HG03135 (cell line): ENCODE results near the gene CRELD1.

ENCODE experiments used
- ATAC-seq: cut with Tn5 transposase; IDR thresholded peaks from one replicate; pipeline ENCODE4 v1.9.1; 2021; ENCODE audit warnings: mild to moderate bottlenecking, moderate library complexity; ENCODE audit not compliant: unreplicated experiment

Gene CRELD1

GRCh38 chr3:9903238-9903624 is 30.4 kb upstream of the CRELD1 start:
- no peak for ATAC-seq

- no peak for ATAC-seq
Measured at GRCh38 chr3:9903904-9904303, 29.7 kb upstream of the CRELD1 start.

GRCh38 chr3:9906480-9906879 is 27.2 kb upstream of the CRELD1 start:
- no peak for ATAC-seq

GRCh38 chr3:9908286-9908685 is 25.3 kb upstream of the CRELD1 start:
- no peak for ATAC-seq

- no peak for ATAC-seq
Measured at GRCh38 chr3:9909221-9910013, 24.2 kb upstream of the CRELD1 start.

GRCh38 chr3:9911863-9912262 is 21.8 kb upstream of the CRELD1 start:
- no peak for ATAC-seq

GRCh38 chr3:9912294-9912935 is 21.2 kb upstream of the CRELD1 start:
- no peak for ATAC-seq

- no peak for ATAC-seq
Measured at GRCh38 chr3:9913601-9914000, 20.0 kb upstream of the CRELD1 start.

GRCh38 chr3:9914011-9914410 is 19.6 kb upstream of the CRELD1 start:
- ATAC-seq = no peak

GRCh38 chr3:9914559-9915253 is 18.9 kb upstream of the CRELD1 start:
- no peak for ATAC-seq

GRCh38 chr3:9915254-9916141 is 18.1 kb upstream of the CRELD1 start:
- peak; percentile 50 for ATAC-seq

- no peak for ATAC-seq
Measured at GRCh38 chr3:9916346-9916733, 17.3 kb upstream of the CRELD1 start.

- ATAC-seq = no peak
Measured at GRCh38 chr3:9916734-9917680, 16.6 kb upstream of the CRELD1 start, which contains the start of gene IL17RC. TSS of gene IL17RC (plus strand) at chr3:9917098. CDS start at chr3:9917316, 218 bp downstream.

- ATAC-seq = no peak
Measured at GRCh38 chr3:9917820-9918219, 15.8 kb upstream of the CRELD1 start.

- ATAC-seq = no peak
Measured at GRCh38 chr3:9918261-9919038, 15.2 kb upstream of the CRELD1 start.

- ATAC-seq = no peak
Measured at GRCh38 chr3:9928158-9928557, 5.5 kb upstream of the CRELD1 start.

GRCh38 chr3:9930804-9931418 is 2.7 kb upstream of the CRELD1 start:
- no peak for ATAC-seq

- ATAC-seq = no peak
Measured at GRCh38 chr3:9932535-9932842, 1.1 kb upstream of the CRELD1 start.
